Mesenchymal stem cell (in vitro differentiated cells and primary cell): ENCODE data around the gene TUBA4A.

Source experiments
- DNase-seq: peaks from one replicate; pipeline ENCODE4 v3.0.0-alpha.2; 2013
- H2AFZ ChIP-seq: one replicate; pipeline ENCODE4 v1.6.1; 2013; ENCODE audit warnings: low read depth, mild to moderate bottlenecking, control low read depth, inconsistent platforms, low read length, moderate library complexity
- H2AK5ac ChIP-seq: 2 replicates; pipeline ENCODE4 v1.6.1; 2013; ENCODE audit warnings: low read length, moderate library complexity, mild to moderate bottlenecking, inconsistent platforms; ENCODE audit not compliant: severe bottlenecking
- H2BK120ac ChIP-seq: one replicate; pipeline ENCODE4 v1.6.1; 2013; ENCODE audit warnings: low read depth, mild to moderate bottlenecking, inconsistent platforms, low read length, moderate library complexity
- H2BK12ac ChIP-seq, 2 experiments: one replicate each; pipeline ENCODE4 v1.6.1; 2013; ENCODE audit warnings: inconsistent platforms in 2 of 2, low read length in 2 of 2, mild to moderate bottlenecking in 2 of 2, moderate library complexity in 2 of 2, control low read depth in 1 of 2
- H2BK15ac ChIP-seq: one replicate; pipeline ENCODE4 v1.6.1; 2013; ENCODE audit warnings: mild to moderate bottlenecking, low read depth, inconsistent platforms; ENCODE audit not compliant: poor library complexity, severe bottlenecking
- H2BK5ac ChIP-seq: 2 replicates; pipeline ENCODE4 v1.6.1; 2013; ENCODE audit warnings: low read depth, mild to moderate bottlenecking, low read length, control low read depth, inconsistent platforms; ENCODE audit not compliant: poor library complexity, severe bottlenecking
- H3K14ac ChIP-seq, 2 experiments: one replicate each; pipeline ENCODE4 v1.6.1; 2013; ENCODE audit warnings: inconsistent platforms in 2 of 2, low read length in 2 of 2, control low read depth in 1 of 2, mild to moderate bottlenecking in 1 of 2, moderate library complexity in 1 of 2
- H3K18ac ChIP-seq, 2 experiments: one replicate each; pipeline ENCODE4 v1.6.1; 2013; ENCODE audit warnings: inconsistent platforms in 2 of 2, low read length in 2 of 2, control low read depth in 1 of 2, low read depth in 1 of 2, mild to moderate bottlenecking in 1 of 2
- H3K23ac ChIP-seq, 2 experiments: one replicate each; pipeline ENCODE4 v1.6.1; 2013; ENCODE audit warnings: inconsistent platforms in 2 of 2, low read length in 2 of 2, mild to moderate bottlenecking in 2 of 2, moderate library complexity in 2 of 2, control low read depth in 1 of 2
- H3K27ac ChIP-seq: 2 replicates; pipeline ENCODE4 v1.5.1; 2013; ENCODE audit warnings: mild to moderate bottlenecking, moderate library complexity, low read length, control low read depth, inconsistent platforms; ENCODE audit not compliant: poor library complexity, severe bottlenecking
- H3K27me3 ChIP-seq, 2 experiments: 2 replicates each; pipeline versions ENCODE4 v1.6.1 to v1.7.0; 2013; ENCODE audit warnings: low read length in 2 of 2, mild to moderate bottlenecking in 2 of 2, moderate library complexity in 2 of 2, control low read depth in 1 of 2, inconsistent platforms in 1 of 2; ENCODE audit not compliant: control insufficient read depth in 1 of 2, insufficient read depth in 1 of 2
- H3K36me3 ChIP-seq, 2 experiments: 2 replicates each; pipeline versions ENCODE4 v1.6.1 to v1.7.0; 2013; ENCODE audit warnings: low read length in 2 of 2, control low read depth in 1 of 2, inconsistent platforms in 1 of 2, low read depth in 1 of 2, mild to moderate bottlenecking in 1 of 2; ENCODE audit not compliant: insufficient read depth in 2 of 2, control insufficient read depth in 1 of 2
- H3K4ac ChIP-seq, 2 experiments: one replicate each; pipeline ENCODE4 v1.6.1; 2013; ENCODE audit warnings: inconsistent platforms in 2 of 2, low read length in 2 of 2, mild to moderate bottlenecking in 2 of 2, moderate library complexity in 2 of 2, control low read depth in 1 of 2, low read depth in 1 of 2
- H3K4me1 ChIP-seq: 2 replicates; pipeline ENCODE4 v1.6.1; 2013; ENCODE audit warnings: low read depth, low read length, control low read depth; ENCODE audit not compliant: control insufficient read depth, insufficient read depth
- H3K4me2 ChIP-seq: 2 replicates; pipeline ENCODE4 v1.6.1; 2013; ENCODE audit warnings: low read length, mild to moderate bottlenecking, inconsistent platforms; ENCODE audit not compliant: poor library complexity, severe bottlenecking
- H3K4me3 ChIP-seq, 2 experiments: 2 replicates each; pipeline versions ENCODE4 v1.5.1 to v1.7.0; 2013; ENCODE audit warnings: low read length in 2 of 2, mild to moderate bottlenecking in 2 of 2, control low read depth in 1 of 2, low read depth in 1 of 2; ENCODE audit not compliant: insufficient read depth in 1 of 2
- H3K79me1 ChIP-seq: replicated peaks from 2 replicates; pipeline ENCODE4 v1.6.1; 2013; ENCODE audit warnings: mild to moderate bottlenecking, control low read depth, low read length, inconsistent platforms; ENCODE audit not compliant: poor library complexity, severe bottlenecking
- H3K9ac ChIP-seq: 2 replicates; pipeline ENCODE4 v1.7.0; 2013; ENCODE audit warnings: mild to moderate bottlenecking, low read length, moderate library complexity
- H3K9me3 ChIP-seq: 2 replicates; pipeline ENCODE4 v1.7.0; 2013; ENCODE audit warnings: mild to moderate bottlenecking, low read length; ENCODE audit not compliant: control insufficient read depth
- H4K8ac ChIP-seq: one replicate; pipeline ENCODE4 v1.6.1; 2013; ENCODE audit warnings: inconsistent platforms, mild to moderate bottlenecking, low read length, moderate library complexity
- H4K91ac ChIP-seq: one replicate; pipeline ENCODE4 v1.6.1; 2013; ENCODE audit warnings: mild to moderate bottlenecking, low read length, inconsistent platforms
- WGBS: methylation state at CpG from one replicate; pipeline ENCODE4 v1.1.7; 2013; ENCODE audit warnings: mixed read lengths; 5-methylcytosine and 5-hydroxymethylcytosine counted together

Gene TUBA4A

DNA sequence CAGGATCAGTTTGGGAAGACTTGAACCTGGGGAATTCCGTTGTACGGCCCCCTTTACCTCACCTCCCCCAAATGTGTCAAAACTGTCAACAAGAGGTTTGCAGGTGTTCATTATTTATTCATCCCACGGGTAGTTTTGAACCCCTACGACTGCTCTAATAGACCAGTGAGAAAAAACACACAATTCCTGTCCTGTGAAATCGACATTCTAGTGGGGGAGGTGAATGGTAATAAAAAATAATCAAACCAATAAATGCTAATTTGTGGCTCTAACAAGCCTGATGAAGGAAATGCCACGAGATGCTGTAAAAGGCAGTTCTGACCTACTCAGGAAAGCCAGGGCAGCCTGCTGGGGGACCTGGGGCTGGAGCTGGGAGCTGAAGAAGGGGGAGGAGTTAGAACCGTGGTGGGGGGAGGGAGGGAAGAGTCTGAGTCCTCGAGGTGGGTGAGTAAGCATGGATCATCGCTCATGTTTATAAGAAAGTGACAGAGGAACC is 25.0 kb upstream of the TUBA4A start:
- no peak overlapping the region for H2BK15ac ChIP-seq
- H2BK120ac ChIP-seq: peak overlapping the region; percentile 29
- H3K27me3 ChIP-seq: no peaks in the 10 kb centered on the region
- H3K4me1 ChIP-seq: peaks cover 38% of the 10 kb centered on the region
- peak overlapping the region; percentile 83 for H3K27ac ChIP-seq
- H3K79me1 ChIP-seq: peaks cover 13% of the 10 kb centered on the region
- no peak overlapping the region for H3K4ac ChIP-seq
- H3K23ac ChIP-seq: no peak overlapping the region
- H3K4me3 ChIP-seq: peak overlapping the region in 1 of 2 experiments; percentile 31
- H3K4me2 ChIP-seq: peak overlapping the region; percentile 56
- H3K36me3 ChIP-seq: peaks cover 30 to 35% of the 10 kb centered on the region in 2 experiments
- no peak overlapping the region for H4K8ac ChIP-seq
- no peaks in the 10 kb centered on the region for H3K9me3 ChIP-seq
- H3K18ac ChIP-seq: peak overlapping the region; percentile 30 to 31
- no peak overlapping the region for H2AFZ ChIP-seq
- WGBS: 2% methylated on average over 6 of the region's 9 CpGs
- H2BK12ac ChIP-seq: peak overlapping the region; percentile 75 to 82
- H2AK5ac ChIP-seq: peak overlapping the region; percentile 1
- H3K9ac ChIP-seq: peak overlapping the region; percentile 97
- H4K91ac ChIP-seq: peak overlapping the region; percentile 2
- H3K14ac ChIP-seq: no peak overlapping the region
- DNase-seq: no peak
- H2BK5ac ChIP-seq: no peak overlapping the region

DNA sequence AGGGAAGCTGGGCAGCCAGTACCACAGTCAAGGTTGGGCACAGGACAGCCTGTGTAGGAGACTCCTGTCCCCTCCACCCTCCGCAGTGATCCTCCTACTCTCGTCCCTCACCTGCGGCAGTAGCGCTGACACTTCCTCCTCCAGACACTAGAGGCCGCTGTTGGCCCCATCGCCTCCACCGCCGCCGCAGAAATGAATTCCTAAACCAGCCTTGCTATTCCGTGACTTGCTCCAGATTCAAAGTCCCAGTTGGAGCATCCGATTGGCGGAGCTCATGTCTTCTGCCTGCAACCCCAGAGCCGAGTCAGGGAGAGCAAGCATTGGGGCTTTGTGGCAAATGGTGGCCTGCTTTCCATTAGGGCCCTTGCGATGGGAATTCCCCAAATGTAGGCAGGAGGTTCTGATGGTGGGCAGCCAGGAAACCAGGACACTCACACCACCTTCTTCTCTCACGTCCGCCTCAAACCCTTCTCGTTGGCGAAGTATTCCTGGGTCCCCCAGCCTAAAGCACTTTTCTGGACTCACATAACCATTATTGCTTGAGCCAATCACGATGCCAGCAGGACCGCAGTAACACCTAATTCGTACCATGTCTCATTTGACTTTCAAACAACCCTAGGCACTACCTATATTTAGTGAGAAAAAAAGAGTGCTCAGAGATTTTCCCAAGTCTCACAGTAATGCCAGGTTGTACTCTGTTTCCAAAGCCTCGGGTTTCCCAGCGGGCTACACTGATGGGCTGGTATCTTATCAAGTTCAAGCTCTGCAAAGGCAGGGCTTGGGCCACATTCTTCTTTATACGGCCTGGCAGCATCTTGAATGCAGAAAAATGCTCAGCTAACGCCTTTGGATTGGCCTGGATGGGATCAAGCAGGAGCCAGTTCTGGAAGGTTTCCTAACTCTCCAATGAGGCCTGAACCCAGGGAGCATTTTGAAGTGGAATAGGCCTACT is 24.3 kb upstream of the TUBA4A start:
- peak; percentile 91 for DNase-seq
- Histone ChIP-seq H2AFZ (peak overlapping the region; percentile 66), H3K9me3 (no peaks in the 10 kb centered on the region), H3K4me2 (peak overlapping the region; percentile 56), H3K4me1 (peaks cover 36% of the 10 kb centered on the region), H3K27ac (peak overlapping the region; percentile 83), H3K9ac (peak overlapping the region; percentile 97), H3K23ac (no peak overlapping the region), H2BK15ac (no peak overlapping the region), H2BK5ac (no peak overlapping the region), H2BK120ac (no peak overlapping the region), H3K27me3 (no peaks in the 10 kb centered on the region), H4K91ac (peak overlapping the region; percentile 63), H2BK12ac (peak overlapping the region; percentile 82 to 87), H3K36me3 (peaks cover 23 to 28% of the 10 kb centered on the region in 2 experiments), H4K8ac (peak overlapping the region; percentile 66), H3K4ac (peak overlapping the region in 1 of 2 experiments; percentile 3), H3K79me1 (peaks cover 13% of the 10 kb centered on the region), H3K18ac (peak overlapping the region; percentile 30 to 31), H3K14ac (no peak overlapping the region), H2AK5ac (peak overlapping the region; percentile 1), H3K4me3 (peak overlapping the region in 1 of 2 experiments; percentile 31)
- WGBS: 36% methylated on average over 25 of the region's 25 CpGs

DNA sequence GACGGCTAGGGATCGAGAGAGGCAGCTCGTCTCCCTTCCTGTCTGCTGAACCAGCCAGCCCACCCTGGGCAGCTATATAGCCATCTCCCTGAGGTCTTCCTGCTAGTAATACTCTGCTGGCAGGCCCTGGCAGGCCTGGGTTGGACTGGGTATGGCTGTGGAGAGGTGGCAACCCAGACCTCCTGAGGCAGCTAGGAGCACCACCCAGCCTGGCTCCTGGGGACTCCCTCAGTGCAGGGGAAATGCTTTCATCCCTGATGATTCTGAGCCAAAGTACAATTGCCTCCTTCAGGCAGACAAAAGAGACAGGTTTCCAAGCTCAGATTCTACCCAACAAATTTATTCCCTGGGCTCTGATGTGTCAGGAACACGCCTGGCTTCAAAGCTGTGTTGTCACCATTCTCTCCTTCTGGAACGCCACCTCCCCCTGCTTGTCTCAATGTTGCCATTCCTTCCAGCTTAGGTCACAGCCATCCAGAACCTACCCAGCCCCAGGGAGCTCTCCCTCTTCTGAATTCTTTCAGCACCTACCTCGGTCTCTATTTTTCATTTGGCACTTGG is 20.7 kb upstream of the TUBA4A start:
- Histone ChIP-seq H2BK120ac (no peak overlapping the region), H3K18ac (peak overlapping the region; percentile 71 to 72), H3K4ac (peak overlapping the region; percentile 9 to 52), H2AFZ (peak overlapping the region; percentile 8), H2BK15ac (no peak overlapping the region), H2AK5ac (peak overlapping the region; percentile 24), H2BK12ac (no peak overlapping the region), H3K27me3 (peaks cover 0 to 9% of the 10 kb centered on the region in 2 experiments), H3K9ac (peak overlapping the region; percentile 58), H3K79me1 (no peaks in the 10 kb centered on the region), H3K23ac (no peak overlapping the region), H3K9me3 (no peaks in the 10 kb centered on the region), H3K14ac (peak overlapping the region in 1 of 2 experiments; percentile 37), H4K91ac (peak overlapping the region; percentile 53), H3K4me2 (no peak overlapping the region), H3K4me1 (peaks cover 28% of the 10 kb centered on the region), H3K27ac (peak overlapping the region; percentile 80), H2BK5ac (no peak overlapping the region), H3K36me3 (no peaks in the 10 kb centered on the region), H3K4me3 (peak overlapping the region in 1 of 2 experiments; percentile 20), H4K8ac (peak overlapping the region; percentile 62)
- peak; percentile 87 for DNase-seq
- WGBS: 2% methylated on average over 2 of the region's 6 CpGs

DNA sequence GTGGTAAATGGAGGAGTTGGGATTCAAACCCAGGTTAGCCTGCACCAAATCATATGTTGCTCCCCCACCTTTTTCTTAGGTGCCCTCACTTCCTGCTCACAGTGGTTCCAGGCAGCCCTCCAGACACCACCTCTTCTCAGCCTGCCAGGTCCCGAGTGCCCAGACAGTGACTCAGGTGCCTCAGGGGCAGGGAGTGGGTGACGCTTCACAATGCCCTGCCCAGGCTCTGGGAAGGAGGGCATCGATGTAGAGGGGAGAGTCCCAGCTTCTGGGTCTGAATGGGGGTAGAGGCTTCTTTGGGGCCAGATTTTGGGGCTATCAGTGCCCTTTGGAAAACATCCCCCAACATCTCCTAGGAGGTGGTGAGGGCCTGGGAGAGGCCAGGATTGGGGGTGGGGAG is 20.2 kb upstream of the TUBA4A start:
- Histone ChIP-seq H3K14ac (peak overlapping the region in 1 of 2 experiments; percentile 37), H3K4ac (peak overlapping the region; percentile 9 to 52), H2BK15ac (no peak overlapping the region), H3K27ac (peak overlapping the region; percentile 80), H2BK5ac (peak overlapping the region; percentile 12), H4K8ac (peak overlapping the region; percentile 62), H2AFZ (no peak overlapping the region), H2BK12ac (no peak overlapping the region), H3K4me3 (no peak overlapping the region), H3K4me2 (no peak overlapping the region), H3K9me3 (no peaks in the 10 kb centered on the region), H3K4me1 (peaks cover 31% of the 10 kb centered on the region), H2BK120ac (no peak overlapping the region), H3K23ac (no peak overlapping the region), H3K9ac (peak overlapping the region; percentile 58), H4K91ac (peak overlapping the region; percentile 20), H2AK5ac (peak overlapping the region; percentile 24), H3K18ac (no peak overlapping the region), H3K79me1 (no peaks in the 10 kb centered on the region), H3K36me3 (no peaks in the 10 kb centered on the region), H3K27me3 (peaks cover 0 to 11% of the 10 kb centered on the region in 2 experiments)
- DNase-seq: no peak
- 73% methylated on average over 2 of the region's 3 CpGs for WGBS
